Measurements from ENCODE around the gene NTMT1.

The NTMT1 gene

GRCh38 chr9:129637673-129638439, 11.9 kb downstream of the NTMT1 start:
- FAIRE-seq = no peak

GRCh38 chr9:129639034-129639630, 13.2 kb downstream of the NTMT1 start:
- no peak for FAIRE-seq

GRCh38 chr9:129639756-129640085, 13.8 kb downstream of the NTMT1 start:
- no peak for FAIRE-seq

GRCh38 chr9:129640086-129640870, 14.3 kb downstream of the NTMT1 start:
- FAIRE-seq = no peak

DNA sequence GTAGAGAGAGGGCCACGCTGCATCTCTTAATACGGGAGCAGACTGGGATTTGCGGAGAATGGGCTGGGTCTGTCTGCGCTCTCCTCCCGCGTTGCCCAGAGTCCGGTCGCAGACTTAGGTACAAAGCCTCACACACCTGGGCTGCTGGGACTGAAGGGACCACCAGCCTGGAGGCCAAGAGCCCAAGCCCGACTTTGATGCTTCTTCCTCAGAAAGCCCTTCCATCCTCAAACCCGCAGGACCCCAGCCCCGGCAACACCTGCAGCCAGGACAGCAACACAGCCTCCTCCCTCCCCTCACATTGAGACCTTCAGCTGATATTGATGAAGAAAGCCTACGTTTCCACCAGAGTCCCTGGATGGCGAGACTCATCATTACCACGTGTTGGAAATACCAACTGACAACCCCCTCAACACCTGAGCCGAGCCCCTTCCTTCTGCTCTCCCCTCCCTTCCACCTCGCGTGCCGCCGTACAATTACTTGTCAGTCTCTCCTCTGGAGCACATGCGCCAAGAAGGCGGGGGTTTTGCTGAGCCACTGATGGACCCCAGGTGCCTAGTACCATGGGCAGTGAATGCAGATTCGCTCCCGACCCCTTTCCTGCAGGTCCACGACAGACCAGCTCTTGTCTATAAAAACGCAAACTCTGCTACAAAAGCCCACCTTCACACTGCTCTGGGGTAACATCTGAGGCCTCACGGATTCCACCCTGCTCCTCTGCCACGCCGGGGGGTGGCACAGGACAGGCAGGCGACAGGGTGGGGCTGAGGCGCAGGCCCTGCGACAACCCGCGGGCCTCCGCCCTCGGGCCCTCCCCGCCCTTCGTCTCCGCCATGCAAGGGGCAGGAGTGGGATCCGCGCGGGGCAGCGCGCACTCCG, 15.1 kb downstream of the NTMT1 start:
- FAIRE-seq = no peak

DNA sequence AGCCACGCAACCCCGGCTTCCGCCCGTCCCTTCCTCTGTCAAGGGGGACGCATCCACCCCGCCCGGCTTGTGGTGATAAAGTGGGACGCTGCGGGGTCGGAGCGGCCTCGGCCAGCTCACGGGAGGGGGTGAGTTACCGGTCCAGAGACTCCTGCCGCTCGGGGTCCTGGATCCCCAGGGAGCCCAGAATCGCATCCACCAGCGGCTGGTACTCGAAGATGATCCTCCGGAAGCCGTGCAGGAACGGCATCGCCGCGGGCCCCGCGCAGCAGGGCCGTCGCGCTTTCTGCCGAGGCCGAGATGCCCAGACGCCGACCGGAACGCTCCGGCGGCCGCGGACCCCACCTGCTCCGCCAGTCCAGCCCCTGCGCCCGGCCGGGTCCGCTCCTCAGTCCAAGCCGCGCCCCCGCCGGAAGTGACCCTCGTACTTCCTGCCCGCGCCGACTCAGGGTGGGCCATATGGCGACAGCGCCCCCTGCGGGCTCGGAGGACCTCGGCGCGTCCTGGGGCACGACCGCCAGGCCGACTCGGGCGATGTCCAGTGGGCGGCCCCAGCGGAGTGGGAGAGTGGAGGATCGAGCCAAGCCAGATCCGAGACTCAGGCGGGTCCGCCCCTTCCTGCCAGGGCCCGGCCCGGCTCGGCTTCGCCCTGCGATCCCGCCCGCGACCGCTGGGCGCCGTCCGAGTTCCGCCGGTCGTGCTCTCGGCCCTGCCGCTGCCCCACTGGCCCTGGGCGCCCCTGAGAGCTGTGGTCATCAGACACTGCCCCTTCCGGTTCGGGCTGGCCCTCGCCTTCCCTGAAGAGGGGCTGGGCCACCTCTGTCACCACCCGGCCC, 16.0 kb downstream of the NTMT1 start, which contains the start of gene ASB6:
Gene ASB6, minus strand, starts transcription at position 402 of the 836 bp plus-strand sequence. Its CDS starts 152 bp downstream, at position 250.
- no peak for FAIRE-seq

DNA sequence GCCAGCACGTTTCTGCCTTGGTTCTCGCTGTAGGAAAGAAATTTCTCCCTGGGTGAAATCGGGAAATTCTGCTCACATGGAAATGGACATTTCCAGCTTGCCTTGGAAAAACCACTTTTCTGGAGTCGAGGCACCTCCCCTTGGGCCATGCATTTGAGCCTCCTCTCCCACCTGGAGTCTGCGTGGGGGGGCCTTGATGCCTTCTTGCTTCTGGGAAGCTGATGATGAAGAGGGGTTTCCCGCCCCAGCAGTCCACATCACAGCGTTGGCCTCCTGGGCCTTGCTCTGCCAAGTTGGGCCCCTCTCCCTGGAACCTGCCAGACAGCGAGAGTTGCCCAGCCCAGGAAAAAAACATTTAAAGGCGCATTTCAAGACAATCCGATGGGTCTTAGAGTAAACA, 17.7 kb downstream of the NTMT1 start:
- no peak for FAIRE-seq

GRCh38 chr9:129644365-129644764, 18.4 kb downstream of the NTMT1 start:
- FAIRE-seq = no peak

DNA sequence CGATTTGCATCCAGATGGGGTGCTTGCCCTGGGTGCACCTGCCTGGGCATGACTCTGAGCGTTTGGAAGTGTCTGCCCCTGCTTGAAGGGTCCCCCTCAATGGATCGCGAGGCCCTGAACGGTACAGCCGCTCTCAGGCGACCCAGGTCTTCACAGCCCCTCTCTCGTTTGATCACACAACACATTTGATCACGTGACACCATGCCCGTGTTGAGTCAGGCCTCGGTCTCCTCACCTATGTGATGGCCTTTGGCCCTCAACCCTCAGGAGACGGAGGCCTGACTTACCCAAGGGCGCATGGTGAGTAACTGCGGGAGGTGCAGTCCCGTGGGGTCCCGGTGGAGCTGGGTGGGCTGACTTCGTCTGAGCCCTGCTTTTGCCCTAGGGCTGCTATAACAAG, 18.9 kb downstream of the NTMT1 start:
- FAIRE-seq = no peak

GRCh38 chr9:129646252-129646651, 20.3 kb downstream of the NTMT1 start:
- FAIRE-seq = no peak

- no peak for FAIRE-seq
Measured at GRCh38 chr9:129646654-129647053, 20.7 kb downstream of the NTMT1 start.

GRCh38 chr9:129647635-129648034, 21.7 kb downstream of the NTMT1 start:
- no peak for FAIRE-seq

DNA sequence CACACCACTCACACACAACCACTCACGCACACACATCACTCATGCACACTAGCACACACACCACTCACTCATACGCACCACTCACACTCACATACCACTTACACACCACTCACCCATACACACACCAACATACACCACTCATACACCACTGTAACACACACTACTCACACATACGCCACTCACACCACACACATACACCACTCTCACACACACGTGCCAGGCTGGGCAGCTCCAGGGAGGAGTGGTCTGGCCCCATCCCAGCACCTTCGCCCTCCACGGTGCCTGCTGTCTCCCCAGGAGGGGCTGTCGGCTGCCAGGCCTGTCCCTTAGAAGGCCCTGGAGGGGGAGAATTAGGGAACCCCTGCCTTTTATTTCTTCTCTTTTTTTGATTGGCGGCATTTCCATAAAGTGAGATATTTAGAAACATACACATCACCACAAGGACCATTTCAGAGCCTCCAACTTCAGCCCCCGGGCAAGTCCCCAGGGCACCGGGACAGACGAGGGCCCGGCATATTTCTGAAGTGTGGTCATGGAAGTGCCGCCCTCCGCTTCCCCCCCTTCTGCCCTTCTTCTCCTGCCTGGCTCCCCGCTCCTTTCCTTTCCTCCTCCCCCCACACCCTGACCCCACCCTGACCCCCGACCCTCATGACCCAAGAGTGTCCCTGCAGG, 22.3 kb downstream of the NTMT1 start:
- no peak for FAIRE-seq

- no peak for FAIRE-seq
Measured at GRCh38 chr9:129648764-129649115, 22.8 kb downstream of the NTMT1 start.

DNA sequence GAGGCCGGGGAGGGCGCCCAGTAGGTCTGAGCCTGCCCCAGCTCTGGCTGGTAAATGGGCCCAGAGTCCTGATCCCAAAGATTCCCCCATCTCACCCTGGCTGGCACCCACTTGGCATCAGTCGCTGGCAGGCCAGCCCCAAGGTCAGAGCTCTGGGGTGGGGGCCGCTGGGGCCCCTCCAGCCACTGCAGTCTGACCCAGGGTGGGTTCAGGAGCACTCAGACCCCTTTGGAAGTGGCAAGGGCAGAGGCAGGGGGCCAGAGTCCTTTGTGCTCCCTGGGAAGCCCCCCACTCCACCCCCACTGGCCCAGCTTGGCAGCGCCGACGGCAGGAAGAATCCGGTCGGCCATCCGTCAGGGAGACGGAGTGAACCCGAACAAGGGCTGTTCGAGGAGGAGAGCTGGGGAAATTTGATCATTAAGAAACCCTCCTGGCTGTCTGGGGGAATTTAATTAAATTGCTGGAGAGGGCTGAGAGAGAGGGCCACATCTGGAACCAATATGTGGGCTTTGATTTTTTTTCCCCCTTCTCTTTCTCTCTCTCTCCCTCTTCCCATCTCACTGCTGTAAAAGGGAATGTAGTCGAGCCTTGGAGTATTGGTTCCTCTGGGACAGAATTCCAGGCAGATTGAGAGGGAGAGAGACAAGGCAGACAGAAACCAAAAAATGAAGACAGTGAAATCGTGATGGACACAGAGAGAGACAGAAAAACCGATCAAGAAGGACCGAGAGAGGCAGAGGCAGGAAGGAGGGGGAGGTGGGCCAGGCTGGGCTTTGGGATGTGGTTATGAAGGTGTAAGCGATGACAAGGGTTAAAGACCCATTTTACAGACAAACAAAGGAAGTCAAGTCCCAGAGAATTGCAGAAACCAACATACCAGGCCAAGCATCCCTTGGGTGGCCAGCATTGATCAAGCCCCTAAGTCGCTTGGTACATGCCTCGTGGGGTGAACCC, 24.0 kb downstream of the NTMT1 start:
- no peak for FAIRE-seq

DNA sequence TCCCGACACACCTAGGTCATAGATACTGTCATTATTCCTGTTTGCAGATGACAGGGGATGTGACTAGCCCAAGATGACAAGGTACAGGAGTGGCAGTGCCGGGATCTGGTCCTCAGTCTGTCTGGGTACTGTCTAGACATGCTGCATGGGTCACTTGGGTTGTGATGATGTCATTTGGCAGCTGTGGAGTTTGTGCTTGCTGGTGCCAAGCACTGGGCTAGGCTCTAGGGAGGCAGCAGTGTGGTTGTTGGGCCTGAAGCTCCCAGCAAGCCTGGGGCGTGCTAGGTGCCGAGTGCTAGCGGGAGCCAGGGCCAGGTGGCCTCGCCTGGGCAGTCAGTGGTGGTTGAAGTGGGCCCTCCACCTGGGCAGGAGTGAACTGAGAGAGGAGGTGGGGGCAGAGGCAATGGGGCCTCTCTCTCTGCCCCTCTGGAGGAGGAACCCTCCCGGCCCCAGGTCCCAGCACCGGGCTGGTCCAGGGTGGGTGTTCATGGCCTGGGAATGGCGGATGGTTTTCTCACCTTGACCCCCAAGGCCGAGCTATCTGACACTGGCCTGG, 24.8 kb downstream of the NTMT1 start:
- no peak for FAIRE-seq

DNA sequence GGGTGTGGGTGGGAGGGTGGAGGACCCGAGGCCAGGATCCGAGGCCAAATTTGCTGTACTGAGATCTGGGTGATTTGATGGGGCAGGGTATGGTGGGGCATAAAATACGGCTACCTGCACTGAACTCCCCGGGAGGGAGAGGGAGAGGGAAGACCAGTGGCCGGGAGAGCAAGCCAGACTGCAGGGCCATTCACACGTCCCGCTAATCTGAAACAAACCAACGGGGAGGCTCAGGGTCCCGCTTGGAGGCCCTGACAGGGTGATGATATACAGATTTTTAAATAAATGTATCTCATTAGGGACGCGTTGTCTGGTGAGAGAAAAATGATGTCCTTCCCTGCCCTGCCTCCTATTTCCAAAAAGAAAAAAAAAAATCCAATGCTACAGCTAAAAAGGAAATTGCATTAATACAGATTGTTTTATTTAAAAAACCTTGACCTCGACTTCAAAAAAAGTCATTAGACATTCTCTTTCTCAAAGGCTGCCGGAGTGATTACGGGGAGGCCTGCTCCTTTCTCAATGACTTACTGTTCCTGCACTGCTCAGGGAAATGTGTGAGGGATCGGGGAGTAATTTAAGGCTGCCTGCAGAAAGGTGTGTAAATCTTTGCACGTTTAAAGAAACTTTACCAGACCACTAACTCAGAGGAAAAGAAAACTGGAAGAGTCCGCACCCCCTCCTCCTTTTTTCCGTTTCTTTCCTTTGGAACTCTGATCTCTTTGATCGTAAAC, 28.0 kb downstream of the NTMT1 start:
- no peak for FAIRE-seq

GRCh38 chr9:129654554-129655040, 28.6 kb downstream of the NTMT1 start:
- no peak for FAIRE-seq

- no peak for FAIRE-seq
Measured at GRCh38 chr9:129655154-129655553, 29.2 kb downstream of the NTMT1 start.

Data from colon (tissue), 2 donors.